Left renal pelvis (tissue), 4 donors: Measurements from ENCODE around the gene RAP1GAP2. TPM values are rescaled to one million over a fixed set of nuclear protein-coding genes. Genes with fewer than 3 reads are reported as not detected.

ENCODE experiments used
- DNase-seq, 4 donors: peaks; one replicate each; pipeline ENCODE4 v3.0.0-alpha.2; 2013; ENCODE audit warnings: low read depth in 4 of 4, low spot score in 3 of 4
- polyA plus RNA-seq, 4 donors: library from polyadenylated mRNA; unstranded; fragments of 120-200 nt; gene quantifications; one replicate each; pipeline ENCODE4 v1.2.1, GENCODE V29; 2013; ENCODE audit not compliant: insufficient read length in 4 of 4

RAP1GAP2 gene
- polyA plus RNA-seq, 4 donors, result 1.7 to 28.5 (median 24.1) TPM

- no peak for DNase-seq
Observed at GRCh38 chr17:2962236-2962635, 166.0 kb downstream of the RAP1GAP2 start.

GRCh38 chr17:2962729-2963128 lies 166.5 kb downstream of the RAP1GAP2 start:
- no peak for DNase-seq

- DNase-seq, result no peak
Observed at GRCh38 chr17:2963332-2964027, 167.2 kb downstream of the RAP1GAP2 start.

DNA sequence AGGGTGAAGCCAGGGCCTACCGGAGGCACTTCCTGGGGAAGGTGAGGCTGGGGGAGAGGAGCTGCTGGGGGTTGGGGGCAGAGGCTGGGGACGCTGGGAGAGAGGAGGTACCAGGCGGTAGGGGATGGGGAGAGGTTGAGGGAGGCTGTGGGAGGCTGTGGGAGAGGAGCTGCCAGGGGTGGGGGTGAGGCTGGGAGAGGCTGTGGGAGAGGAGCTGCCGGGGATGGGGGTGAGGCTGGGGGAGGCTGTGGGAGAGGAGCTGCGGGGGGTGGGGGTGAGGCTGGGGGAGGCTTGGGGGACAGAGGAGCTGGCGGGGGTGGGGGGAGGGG lies 167.8 kb downstream of the RAP1GAP2 start:
- DNase-seq, result no peak

DNA sequence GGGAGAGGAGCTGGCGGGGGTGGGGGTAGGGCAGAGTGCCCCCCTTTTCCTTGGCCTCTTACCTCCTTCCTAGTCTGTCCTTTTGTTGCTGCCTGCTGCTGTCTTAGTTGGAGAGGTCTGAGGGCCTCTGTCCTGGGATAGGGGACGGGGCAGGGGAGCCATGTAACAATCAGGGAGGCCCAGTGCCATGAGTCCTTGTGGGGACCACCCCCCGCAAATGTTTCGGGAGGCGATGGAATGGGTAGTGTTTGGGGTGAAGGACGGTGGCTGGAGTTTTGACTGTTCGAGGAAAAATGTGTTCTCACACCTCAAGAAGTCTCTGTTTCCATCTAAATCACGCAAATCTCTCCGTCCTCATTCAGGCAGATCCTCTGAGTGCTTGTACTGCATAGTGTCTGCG lies 168.1 kb downstream of the RAP1GAP2 start:
- DNase-seq, result no peak

GRCh38 chr17:2964831-2965230 lies 168.6 kb downstream of the RAP1GAP2 start:
- DNase-seq, result no peak

- no peak for DNase-seq
Observed at GRCh38 chr17:2965621-2966595, 169.7 kb downstream of the RAP1GAP2 start.

DNA sequence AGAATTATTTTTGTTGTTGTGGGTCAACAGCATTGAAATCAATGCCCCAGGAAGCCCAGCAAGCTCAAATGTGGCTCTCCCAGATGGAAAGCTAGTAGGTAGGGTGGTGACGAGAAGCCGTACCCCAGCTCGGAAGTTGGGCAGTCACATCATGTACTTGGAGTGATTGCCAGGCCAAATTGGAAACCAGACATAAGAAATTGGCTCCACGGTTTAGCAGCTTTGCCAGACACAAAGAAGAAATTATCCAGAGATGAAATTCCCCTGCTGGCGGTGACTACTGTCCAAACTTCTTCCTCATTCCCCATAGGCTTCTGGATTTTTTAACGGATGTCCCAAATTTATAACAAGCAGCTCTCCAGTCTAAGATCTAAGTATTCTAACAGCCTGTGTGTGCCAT lies 171.3 kb downstream of the RAP1GAP2 start:
- DNase-seq, result no peak

GRCh38 chr17:2971851-2972250 lies 175.6 kb downstream of the RAP1GAP2 start:
- DNase-seq, result no peak

- DNase-seq, result no peak
Observed at GRCh38 chr17:2972749-2973148, 176.5 kb downstream of the RAP1GAP2 start.

GRCh38 chr17:2974347-2974746 lies 178.1 kb downstream of the RAP1GAP2 start:
- DNase-seq, result no peak

- no peak for DNase-seq
Observed at GRCh38 chr17:2975469-2975958, 179.3 kb downstream of the RAP1GAP2 start.

- DNase-seq, result no peak
Observed at GRCh38 chr17:2977157-2977556, 180.9 kb downstream of the RAP1GAP2 start.

DNA sequence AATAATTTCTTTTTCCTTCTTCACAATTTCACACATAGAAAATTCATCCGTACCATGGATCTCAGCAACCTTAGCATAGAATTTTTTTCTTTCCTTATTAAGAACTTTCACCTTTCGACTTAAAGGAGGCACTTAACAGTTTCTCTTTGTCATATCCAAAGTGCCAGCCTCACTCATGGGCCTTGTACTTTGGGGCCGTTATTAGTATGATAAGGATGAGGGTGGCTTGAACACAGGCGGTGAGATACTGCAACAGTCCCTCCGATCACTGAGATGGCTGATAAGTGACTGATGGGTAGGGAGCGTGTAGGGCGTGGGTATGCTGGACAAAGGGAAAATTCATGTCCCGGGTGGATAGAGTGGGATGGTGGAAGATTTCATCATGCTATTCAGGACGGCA lies 181.9 kb downstream of the RAP1GAP2 start:
- no peak for DNase-seq

- no peak for DNase-seq
Observed at GRCh38 chr17:2978991-2979390, 182.8 kb downstream of the RAP1GAP2 start.

DNA sequence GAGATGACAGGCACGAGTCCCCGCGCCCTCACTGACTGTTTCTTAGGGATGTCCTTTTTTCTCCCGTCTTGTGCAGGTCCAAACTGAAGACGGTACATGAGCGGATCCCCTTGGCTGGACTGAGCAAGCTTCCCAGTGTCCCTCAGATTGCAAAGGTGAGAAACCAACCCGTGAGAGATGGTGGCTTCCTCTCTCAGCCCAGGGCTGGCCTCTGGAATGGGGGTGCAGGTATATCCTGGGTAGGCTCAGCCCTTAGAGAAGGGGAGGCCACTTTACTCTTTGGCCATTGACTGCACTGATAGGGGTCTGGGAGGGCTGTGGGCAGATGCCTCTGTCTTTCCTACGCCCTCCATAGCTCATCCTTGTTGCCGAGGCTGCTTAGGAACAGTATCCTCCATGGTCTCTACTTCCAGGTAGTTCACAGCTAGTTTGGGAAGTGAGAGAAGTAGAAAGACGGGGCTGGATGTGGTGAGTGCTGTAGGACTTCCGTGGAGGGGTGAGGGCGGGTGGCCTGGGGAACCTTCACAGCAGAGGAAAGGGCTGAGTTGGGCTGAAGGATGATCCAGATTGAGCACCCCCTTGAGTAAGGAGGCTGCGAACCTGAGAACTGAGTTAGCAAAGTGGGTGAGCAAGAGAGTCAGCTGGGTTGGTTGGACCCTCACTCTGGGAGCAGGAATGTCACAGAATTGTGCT lies 184.1 kb downstream of the RAP1GAP2 start:
- DNase-seq, result no peak

DNA sequence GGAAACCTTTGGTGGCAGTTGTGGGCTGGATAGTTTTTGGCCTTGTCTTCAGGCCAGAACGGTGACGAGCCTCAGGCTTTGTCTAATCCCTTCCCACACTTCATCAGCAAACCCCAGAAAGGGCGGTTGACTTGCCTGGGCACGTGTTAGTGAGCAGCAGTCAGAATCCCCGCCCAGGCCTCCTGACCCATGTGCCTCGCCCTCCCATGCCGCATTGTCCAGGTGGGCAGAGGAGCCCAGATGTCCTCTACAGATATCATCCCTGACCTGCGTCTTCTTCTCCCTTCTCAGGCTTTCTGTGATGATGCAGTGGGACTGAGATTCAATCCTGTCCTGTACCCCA lies 184.6 kb downstream of the RAP1GAP2 start:
- no peak for DNase-seq

DNA sequence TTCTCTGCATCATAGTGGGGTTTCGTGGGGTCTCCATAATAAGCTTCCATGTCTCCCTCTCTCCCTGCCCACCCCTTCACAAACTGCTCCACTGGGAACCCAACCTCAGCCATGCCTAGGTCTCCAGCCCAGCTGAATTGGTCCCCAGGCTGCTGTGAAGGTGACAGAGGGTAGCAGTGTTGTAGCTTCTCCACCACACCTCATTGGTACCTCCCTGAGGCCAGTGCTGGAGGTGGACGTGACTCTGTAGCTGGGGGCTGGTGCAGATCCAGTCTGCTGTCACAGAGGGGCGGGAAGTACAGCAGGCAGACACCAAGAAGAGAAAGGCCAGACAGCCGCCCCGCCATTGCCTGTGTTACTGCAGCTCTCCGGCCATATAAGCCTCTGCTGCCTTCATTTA lies 185.1 kb downstream of the RAP1GAP2 start:
- no peak for DNase-seq

GRCh38 chr17:2982854-2983253 lies 186.6 kb downstream of the RAP1GAP2 start:
- DNase-seq, result no peak

- DNase-seq, result no peak
Observed at GRCh38 chr17:2983255-2983654, 187.0 kb downstream of the RAP1GAP2 start.

GRCh38 chr17:2985318-2985717 lies 189.1 kb downstream of the RAP1GAP2 start:
- DNase-seq, result no peak
